Esophagus squamous epithelium (tissue), 4 donors: ENCODE results near the gene USP35.

ENCODE experiments used
- POLR2A ChIP-seq, 4 donors: fragments of 450-650 bp; IDR thresholded peaks; one replicate each; pipeline ENCODE4 v1.6.1; 2017; ENCODE audit warnings: antibody characterized with exemption in 4 of 4, mild to moderate bottlenecking in 4 of 4, moderate library complexity in 3 of 4
- TF ChIP-seq, protein P1 (sequence below), 6 experiments: fragments of 450-650 bp in 4 of 6; fragments of 200-600 bp in 2 of 6; sonication (generic) in 2 of 6; IDR thresholded peaks; one replicate each; pipeline ENCODE4 v1.5.1; 2016 to 2019; ENCODE audit warnings: antibody characterized with exemption in 6 of 6, mild to moderate bottlenecking in 4 of 6, moderate library complexity in 4 of 6

GRCh38 chr11:78250099-78250498 is 61.4 kb downstream of the USP35 start:
- TF ChIP-seq, protein P1, sequence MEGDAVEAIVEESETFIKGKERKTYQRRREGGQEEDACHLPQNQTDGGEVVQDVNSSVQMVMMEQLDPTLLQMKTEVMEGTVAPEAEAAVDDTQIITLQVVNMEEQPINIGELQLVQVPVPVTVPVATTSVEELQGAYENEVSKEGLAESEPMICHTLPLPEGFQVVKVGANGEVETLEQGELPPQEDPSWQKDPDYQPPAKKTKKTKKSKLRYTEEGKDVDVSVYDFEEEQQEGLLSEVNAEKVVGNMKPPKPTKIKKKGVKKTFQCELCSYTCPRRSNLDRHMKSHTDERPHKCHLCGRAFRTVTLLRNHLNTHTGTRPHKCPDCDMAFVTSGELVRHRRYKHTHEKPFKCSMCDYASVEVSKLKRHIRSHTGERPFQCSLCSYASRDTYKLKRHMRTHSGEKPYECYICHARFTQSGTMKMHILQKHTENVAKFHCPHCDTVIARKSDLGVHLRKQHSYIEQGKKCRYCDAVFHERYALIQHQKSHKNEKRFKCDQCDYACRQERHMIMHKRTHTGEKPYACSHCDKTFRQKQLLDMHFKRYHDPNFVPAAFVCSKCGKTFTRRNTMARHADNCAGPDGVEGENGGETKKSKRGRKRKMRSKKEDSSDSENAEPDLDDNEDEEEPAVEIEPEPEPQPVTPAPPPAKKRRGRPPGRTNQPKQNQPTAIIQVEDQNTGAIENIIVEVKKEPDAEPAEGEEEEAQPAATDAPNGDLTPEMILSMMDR (IDR thresholded peaks at IDR 0.05), result no peak
- TF ChIP-seq POLR2A (IDR thresholded peaks at IDR 0.05), result no peak
